ENCODE results near the gene GPX6.
A peak's percentile ranks its signal among the peaks of the same experiment; 100 is the strongest.
"Not testable (repeated sequence)": the region's sequence is repeated elsewhere in the genome, so short reads cannot be mapped to it uniquely, and the experiment has no call there.

The GPX6 gene, protein sequence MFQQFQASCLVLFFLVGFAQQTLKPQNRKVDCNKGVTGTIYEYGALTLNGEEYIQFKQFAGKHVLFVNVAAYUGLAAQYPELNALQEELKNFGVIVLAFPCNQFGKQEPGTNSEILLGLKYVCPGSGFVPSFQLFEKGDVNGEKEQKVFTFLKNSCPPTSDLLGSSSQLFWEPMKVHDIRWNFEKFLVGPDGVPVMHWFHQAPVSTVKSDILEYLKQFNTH

GRCh38 chr6:28515676-28516075 lies at the start of gene GPX6:
Gene GPX6, minus strand, starts transcription at chr6:28515793. Its CDS starts 50 bp downstream, at chr6:28515743.
- Histone ChIP-seq H3K27me3 (ENCODE audit: control insufficient read depth in 5 of 5, insufficient read depth in 4 of 5, low read length in 5 of 5) (peaks cover 0 to 8% (median 3%) of the 10 kb centered on the region in 5 donors), H3K4me1 (ENCODE audit: control insufficient read depth in 5 of 5, insufficient read depth in 5 of 5, low read length in 5 of 5) (no peaks in the 10 kb centered on the region), H3K36me3 (ENCODE audit: control insufficient read depth in 5 of 5, insufficient read depth in 5 of 5, low read length in 5 of 5) (no peaks in the 10 kb centered on the region), H3K4me3 (ENCODE audit: low read depth in 1 of 5, low read length in 5 of 5) (no peak within 1 kb of the TSS), H3K9ac (ENCODE audit: low read length in 5 of 5) (no peak within 1 kb of the TSS), H3K9me3 (ENCODE audit: control insufficient read depth in 5 of 5, low read length in 5 of 5) (no peaks in the 10 kb centered on the region), H3K27ac (ENCODE audit: low read depth, low read length) (no peak within 1 kb of the TSS)

DNA sequence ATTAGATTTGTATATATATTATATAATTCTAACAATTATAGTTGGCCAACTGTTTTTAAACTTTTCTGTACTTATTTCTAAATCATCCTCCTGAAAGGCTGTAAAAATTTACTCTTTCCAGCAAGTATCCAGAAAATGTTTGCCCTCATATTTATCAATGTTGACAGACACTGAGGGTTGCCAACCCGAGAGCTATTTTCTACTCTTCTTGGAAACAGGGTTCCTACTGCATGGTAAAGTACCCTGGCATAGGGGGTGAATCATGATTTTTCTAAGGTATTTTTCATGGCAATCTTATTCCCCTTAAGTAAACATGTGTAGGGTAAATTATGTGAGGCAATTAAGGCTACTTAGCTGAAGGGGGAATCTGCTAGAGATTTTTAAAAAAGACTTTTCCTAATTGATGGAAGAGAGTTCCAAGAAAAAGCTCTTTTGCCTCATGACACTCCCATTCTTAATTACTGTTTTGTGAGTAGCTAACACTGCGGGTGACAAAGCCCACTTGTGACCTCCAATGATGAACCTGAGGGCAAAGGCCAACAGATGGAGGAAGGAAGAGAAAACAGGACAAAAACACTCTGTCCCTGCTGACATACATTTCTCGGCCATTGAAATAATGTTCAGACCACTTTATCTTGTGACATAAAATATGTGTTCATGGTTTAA lies 48.0 kb upstream of the GPX6 start:
- Histone ChIP-seq H3K36me3 (ENCODE audit: control insufficient read depth in 5 of 5, insufficient read depth in 5 of 5, low read length in 5 of 5) (no peaks in the 10 kb centered on the region), H3K4me3 (ENCODE audit: low read depth in 1 of 5, low read length in 5 of 5) (no peak overlapping the region), H3K9ac (ENCODE audit: low read length in 5 of 5) (no peak overlapping the region), H3K4me1 (ENCODE audit: control insufficient read depth in 5 of 5, insufficient read depth in 5 of 5, low read length in 5 of 5) (no peaks in the 10 kb centered on the region), H3K27me3 (ENCODE audit: control insufficient read depth in 5 of 5, insufficient read depth in 4 of 5, low read length in 5 of 5) (peaks cover 0 to 2% (median 0%) of the 10 kb centered on the region in 5 donors), H3K27ac (ENCODE audit: low read depth, low read length) (no peak overlapping the region), H3K9me3 (ENCODE audit: control insufficient read depth in 5 of 5, low read length in 5 of 5) (no peaks in the 10 kb centered on the region)

- Histone ChIP-seq H3K27me3 (ENCODE audit: control insufficient read depth in 5 of 5, insufficient read depth in 4 of 5, low read length in 5 of 5) (peaks cover 4 to 10% (median 6%) of the 10 kb centered on the region in 5 donors), H3K9ac (ENCODE audit: low read length in 5 of 5) (no peak overlapping the region), H3K4me3 (ENCODE audit: low read depth in 1 of 5, low read length in 5 of 5) (no peak overlapping the region), H3K36me3 (ENCODE audit: control insufficient read depth in 5 of 5, insufficient read depth in 5 of 5, low read length in 5 of 5) (no peaks in the 10 kb centered on the region), H3K4me1 (ENCODE audit: control insufficient read depth in 5 of 5, insufficient read depth in 5 of 5, low read length in 5 of 5) (peaks cover 0 to 8% (median 0%) of the 10 kb centered on the region in 5 donors), H3K9me3 (ENCODE audit: control insufficient read depth in 5 of 5, low read length in 5 of 5) (no peaks in the 10 kb centered on the region), H3K27ac (ENCODE audit: low read depth, low read length) (no peak overlapping the region)
Measured at GRCh38 chr6:28558629-28559028, 43.0 kb upstream of the GPX6 start.

DNA sequence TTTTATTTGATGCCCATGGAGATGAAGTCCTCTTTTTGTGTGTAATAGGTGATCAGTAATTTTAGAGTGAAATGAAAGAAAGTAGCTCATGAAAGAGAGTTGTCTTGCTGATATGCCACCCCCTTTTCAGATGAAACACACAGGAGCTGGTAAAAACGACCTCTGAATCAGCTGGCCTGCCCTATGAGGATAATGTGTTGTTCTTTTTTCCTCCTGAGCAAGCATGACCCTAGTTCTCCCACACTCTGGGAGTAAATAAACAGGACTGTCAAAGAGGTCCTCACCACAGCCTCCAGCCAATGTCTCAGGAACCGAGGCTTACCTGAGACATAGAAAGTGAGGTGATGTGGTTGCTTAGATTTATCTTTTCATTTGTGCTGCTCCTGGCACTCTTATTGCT lies 39.5 kb upstream of the GPX6 start:
- peaks cover 4 to 14% (median 9%) of the 10 kb centered on the region in 5 donors for H3K27me3 ChIP-seq (ENCODE audit: control insufficient read depth in 5 of 5, insufficient read depth in 4 of 5, low read length in 5 of 5)
- no peak overlapping the region for H3K9ac ChIP-seq (ENCODE audit: low read length in 5 of 5)
- no peak overlapping the region for H3K4me3 ChIP-seq (ENCODE audit: low read depth in 1 of 5, low read length in 5 of 5)
- no peak overlapping the region for H3K27ac ChIP-seq (ENCODE audit: low read depth, low read length)
- no peaks in the 10 kb centered on the region for H3K36me3 ChIP-seq (ENCODE audit: control insufficient read depth in 5 of 5, insufficient read depth in 5 of 5, low read length in 5 of 5)
- H3K4me1 ChIP-seq (ENCODE audit: control insufficient read depth in 5 of 5, insufficient read depth in 5 of 5, low read length in 5 of 5), result peaks cover 0 to 9% (median 0%) of the 10 kb centered on the region in 5 donors
- H3K9me3 ChIP-seq (ENCODE audit: control insufficient read depth in 5 of 5, low read length in 5 of 5), result no peaks in the 10 kb centered on the region

- peaks cover 4 to 14% (median 11%) of the 10 kb centered on the region in 5 donors for H3K27me3 ChIP-seq (ENCODE audit: control insufficient read depth in 5 of 5, insufficient read depth in 4 of 5, low read length in 5 of 5)
- H3K4me1 ChIP-seq (ENCODE audit: control insufficient read depth in 5 of 5, insufficient read depth in 5 of 5, low read length in 5 of 5), result peaks cover 0 to 9% (median 0%) of the 10 kb centered on the region in 5 donors
- H3K27ac ChIP-seq (ENCODE audit: low read depth, low read length), result no peak overlapping the region
- no peaks in the 10 kb centered on the region for H3K9me3 ChIP-seq (ENCODE audit: control insufficient read depth in 5 of 5, low read length in 5 of 5)
- no peaks in the 10 kb centered on the region for H3K36me3 ChIP-seq (ENCODE audit: control insufficient read depth in 5 of 5, insufficient read depth in 5 of 5, low read length in 5 of 5)
- no peak overlapping the region for H3K9ac ChIP-seq (ENCODE audit: low read length in 5 of 5)
- H3K4me3 ChIP-seq (ENCODE audit: low read depth in 1 of 5, low read length in 5 of 5), result peak overlapping the region in 1 of 5 donors; percentile 50
Measured at GRCh38 chr6:28553986-28554881, 38.6 kb upstream of the GPX6 start.

GRCh38 chr6:28553384-28553985 lies 37.9 kb upstream of the GPX6 start:
- Histone ChIP-seq H3K9ac (ENCODE audit: low read length in 5 of 5) (no peak overlapping the region), H3K36me3 (ENCODE audit: control insufficient read depth in 5 of 5, insufficient read depth in 5 of 5, low read length in 5 of 5) (no peaks in the 10 kb centered on the region), H3K4me1 (ENCODE audit: control insufficient read depth in 5 of 5, insufficient read depth in 5 of 5, low read length in 5 of 5) (peaks cover 0 to 9% (median 0%) of the 10 kb centered on the region in 5 donors), H3K27me3 (ENCODE audit: control insufficient read depth in 5 of 5, insufficient read depth in 4 of 5, low read length in 5 of 5) (peaks cover 4 to 14% (median 11%) of the 10 kb centered on the region in 5 donors), H3K27ac (ENCODE audit: low read depth, low read length) (no peak overlapping the region), H3K4me3 (ENCODE audit: low read depth in 1 of 5, low read length in 5 of 5) (peak overlapping the region in 1 of 5 donors; percentile 50), H3K9me3 (ENCODE audit: control insufficient read depth in 5 of 5, low read length in 5 of 5) (no peaks in the 10 kb centered on the region)

- Histone ChIP-seq H3K9me3 (ENCODE audit: control insufficient read depth in 5 of 5, low read length in 5 of 5) (peaks cover 0 to 2% (median 0%) of the 10 kb centered on the region in 5 donors), H3K9ac (ENCODE audit: low read length in 5 of 5) (no peak overlapping the region), H3K27ac (ENCODE audit: low read depth, low read length) (no peak overlapping the region), H3K27me3 (ENCODE audit: control insufficient read depth in 5 of 5, insufficient read depth in 4 of 5, low read length in 5 of 5) (peaks cover 4 to 14% (median 11%) of the 10 kb centered on the region in 5 donors), H3K4me3 (ENCODE audit: low read depth in 1 of 5, low read length in 5 of 5) (no peak overlapping the region), H3K4me1 (ENCODE audit: control insufficient read depth in 5 of 5, insufficient read depth in 5 of 5, low read length in 5 of 5) (peaks cover 0 to 9% (median 0%) of the 10 kb centered on the region in 5 donors), H3K36me3 (ENCODE audit: control insufficient read depth in 5 of 5, insufficient read depth in 5 of 5, low read length in 5 of 5) (no peaks in the 10 kb centered on the region)
Measured at GRCh38 chr6:28551891-28552666, 36.5 kb upstream of the GPX6 start.

DNA sequence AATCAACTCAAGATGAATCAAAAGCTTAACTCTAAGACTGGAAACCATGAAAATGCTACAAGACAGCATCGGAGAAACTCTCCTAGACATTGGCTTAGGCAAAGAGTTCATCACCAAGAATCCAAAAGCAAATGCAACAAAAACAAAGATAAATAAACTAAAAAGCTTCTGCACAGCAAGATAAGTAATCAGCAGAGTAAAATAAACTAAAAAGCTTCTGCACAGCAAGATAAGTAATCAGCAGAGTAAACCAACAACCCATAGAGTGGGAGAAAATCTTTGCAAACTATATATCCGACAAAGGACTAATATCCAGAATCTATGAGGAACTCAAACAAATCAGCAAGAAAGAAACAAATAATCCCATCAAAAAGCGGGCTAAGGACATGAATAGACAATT lies 31.4 kb upstream of the GPX6 start:
- not testable (repeated sequence) for H3K9me3 ChIP-seq (ENCODE audit: control insufficient read depth in 5 of 5, low read length in 5 of 5); H3K27me3 ChIP-seq (ENCODE audit: control insufficient read depth in 5 of 5, insufficient read depth in 4 of 5, low read length in 5 of 5); H3K36me3 ChIP-seq (ENCODE audit: control insufficient read depth in 5 of 5, insufficient read depth in 5 of 5, low read length in 5 of 5); H3K4me3 ChIP-seq (ENCODE audit: low read depth in 1 of 5, low read length in 5 of 5); H3K9ac ChIP-seq (ENCODE audit: low read length in 5 of 5); H3K27ac ChIP-seq (ENCODE audit: low read depth, low read length)
- peaks cover 0 to 21% (median 20%) of the 10 kb centered on the region in 5 donors for H3K4me1 ChIP-seq (ENCODE audit: control insufficient read depth in 5 of 5, insufficient read depth in 5 of 5, low read length in 5 of 5)

DNA sequence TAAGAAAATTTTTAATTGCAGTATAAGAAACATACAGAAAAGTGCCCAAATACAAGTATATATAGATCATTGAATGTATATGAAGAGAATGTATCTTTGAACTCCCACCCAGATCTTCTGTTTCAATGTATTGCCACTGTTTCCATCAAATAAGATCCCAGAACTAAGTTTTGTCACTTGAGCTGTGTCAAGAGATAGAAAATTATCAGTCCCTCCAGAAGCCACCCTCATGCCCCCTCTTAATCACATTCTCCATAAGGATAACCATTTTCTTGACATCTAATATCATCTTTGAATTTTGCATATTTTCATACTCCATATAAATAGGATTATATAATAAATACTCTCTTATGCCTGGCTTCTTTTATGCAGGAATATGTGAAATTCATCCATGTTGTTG lies 30.4 kb upstream of the GPX6 start:
- Histone ChIP-seq H3K27me3 (ENCODE audit: control insufficient read depth in 5 of 5, insufficient read depth in 4 of 5, low read length in 5 of 5) (peaks cover 0 to 6% (median 0%) of the 10 kb centered on the region in 5 donors), H3K4me3 (ENCODE audit: low read depth in 1 of 5, low read length in 5 of 5) (no peak overlapping the region), H3K36me3 (ENCODE audit: control insufficient read depth in 5 of 5, insufficient read depth in 5 of 5, low read length in 5 of 5) (no peaks in the 10 kb centered on the region), H3K9ac (ENCODE audit: low read length in 5 of 5) (no peak overlapping the region), H3K9me3 (ENCODE audit: control insufficient read depth in 5 of 5, low read length in 5 of 5) (peaks cover 0 to 4% (median 0%) of the 10 kb centered on the region in 5 donors), H3K4me1 (ENCODE audit: control insufficient read depth in 5 of 5, insufficient read depth in 5 of 5, low read length in 5 of 5) (peaks cover 0 to 21% (median 20%) of the 10 kb centered on the region in 5 donors), H3K27ac (ENCODE audit: low read depth, low read length) (no peak overlapping the region)

Data from subcutaneous abdominal adipose tissue (tissue), 5 donors.